RWPE1 (cell line): Measurements from ENCODE around the gene IL4R.

Experiments used
- CTCF ChIA-PET: fragments of 350-600 bp; sonication (Branson Sonifier 250); formaldehyde crosslinking; extraction: SDS; loops from one replicate; lab custom pipeline; 2021; lab: Yijun Ruan, JAX
- POLR2A ChIA-PET: fragments of 400-600 bp; formaldehyde crosslinking; extraction: SDS; loops from one replicate; lab custom pipeline; 2020; ENCODE audit warnings: antibody characterized with exemption; ENCODE audit not compliant: low non-redundant PET; lab: Yijun Ruan, JAX
- DNase-seq: peaks from one replicate; pipeline ENCODE4 v3.0.0; 2012; ENCODE audit warnings: low spot score
- H3K27ac ChIP-seq: fragments of 450-650 bp; 2 replicates; pipeline ENCODE4 v1.5.1; 2017
- CTCF ChIP-seq: fragments of 450-650 bp; conservative IDR thresholded peaks from 2 replicates; pipeline ENCODE4 v1.5.1; 2017; ENCODE audit warnings: low read depth, mild to moderate bottlenecking

The IL4R gene

GRCh38 chr16:27314161-27314723 lies 468 bp downstream of the IL4R start:
- peak overlapping the region; percentile 97 for H3K27ac ChIP-seq
- no peak for TF ChIP-seq CTCF
- ChIA-PET CTCF (interaction anchor here (0.9 kb wide), 1 partner anchor 79 kb away, joined by 3 read pairs; no protein-coding TSS in a partner anchor), POLR2A (no interaction called here)
- peak; percentile 76 for DNase-seq

- ChIA-PET CTCF (interaction anchor here (0.7 to 0.9 kb wide), 2 partner anchors 13 to 80 kb away, joined by 3 read pairs; no protein-coding TSS in a partner anchor), POLR2A (interaction anchor here (1.2 kb wide), 1 partner anchor 71 kb away, joined by 3 read pairs; no protein-coding TSS in a partner anchor)
- no peak for DNase-seq
- no peak for TF ChIP-seq CTCF
- H3K27ac ChIP-seq, result peak overlapping the region; percentile 97
Measured at GRCh38 chr16:27314986-27315332, 1.2 kb downstream of the IL4R start.

DNA sequence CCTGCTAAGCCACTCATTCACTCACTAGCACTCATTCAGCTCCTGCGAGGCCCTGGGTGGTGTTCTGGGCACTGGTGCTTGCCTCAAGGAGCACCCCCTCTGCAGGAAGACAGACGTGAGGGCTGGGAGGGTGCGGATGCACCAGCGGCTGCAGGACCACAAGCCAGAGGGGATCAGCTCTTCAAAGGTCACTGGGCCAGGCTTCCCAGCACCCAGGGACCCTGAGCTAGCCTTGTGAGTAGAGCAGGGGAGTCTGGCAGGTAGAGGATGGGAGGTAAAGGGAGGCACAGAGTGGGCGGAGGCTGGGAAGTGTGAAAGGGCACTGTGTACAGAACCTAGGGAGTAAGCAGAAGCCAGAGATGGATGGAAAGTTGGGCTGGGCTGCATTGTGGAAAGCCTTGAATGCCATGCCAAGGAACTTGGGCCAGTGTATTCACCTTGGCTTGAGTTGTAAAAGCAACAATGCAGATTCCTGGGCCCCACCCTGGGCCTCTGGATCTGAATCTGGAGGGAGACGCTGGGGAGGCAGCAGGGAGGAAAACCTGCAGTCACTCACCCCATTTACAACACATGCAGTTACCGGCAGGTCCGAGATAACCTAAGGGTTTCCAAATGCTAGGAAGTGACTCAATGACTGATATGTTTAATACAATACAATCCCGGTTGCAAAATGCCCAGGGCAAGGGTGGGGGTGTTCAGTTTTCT lies 1.7 kb downstream of the IL4R start:
- TF ChIP-seq CTCF, result no peak
- ChIA-PET CTCF (interaction anchor here (0.7 to 0.9 kb wide), 2 partner anchors 13 to 81 kb away, joined by 3 read pairs; no protein-coding TSS in a partner anchor), POLR2A (interaction anchor here (1.2 kb wide), 1 partner anchor 71 kb away, joined by 3 read pairs; no protein-coding TSS in a partner anchor)
- H3K27ac ChIP-seq, result peak overlapping the region; percentile 97
- peak; percentile 93 for DNase-seq

DNA sequence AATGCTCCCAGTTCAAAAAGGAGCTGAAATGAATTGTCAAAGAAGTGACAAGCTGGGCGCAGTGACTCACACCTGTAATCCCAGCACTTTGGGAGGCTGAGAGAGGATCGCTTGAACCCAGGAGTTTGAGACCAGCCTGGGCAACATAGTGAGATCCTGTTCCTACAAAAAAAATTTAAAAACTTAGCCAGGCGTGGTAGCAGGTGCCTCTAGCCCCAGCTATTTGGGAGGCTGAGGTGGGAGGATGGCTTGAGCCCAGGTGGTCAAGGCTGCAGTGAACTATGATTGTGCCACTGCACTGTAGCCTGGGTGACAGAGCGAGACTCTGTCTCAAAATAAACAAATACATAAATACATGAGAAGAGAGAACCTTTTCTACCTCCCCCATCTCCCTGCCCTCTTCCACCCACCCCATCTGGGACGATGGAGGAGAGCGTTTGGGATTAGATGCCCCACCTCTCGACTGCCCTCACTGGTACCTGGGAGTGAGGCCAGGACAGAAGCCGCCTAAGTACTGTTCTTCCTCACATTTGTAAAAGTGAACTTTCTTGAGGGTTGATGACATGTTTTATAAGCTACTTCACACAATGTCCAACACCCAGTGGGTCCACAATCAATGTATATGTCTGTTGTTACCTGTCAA lies 2.4 kb downstream of the IL4R start:
- POLR2A ChIA-PET, result interaction anchor here (1.2 kb wide), 1 partner anchor 72 kb away, joined by 3 read pairs; no protein-coding TSS in a partner anchor
- no peak for TF ChIP-seq CTCF

GRCh38 chr16:27317320-27317719 lies 3.5 kb downstream of the IL4R start:
- TF ChIP-seq CTCF, result no peak
- POLR2A ChIA-PET, result no interaction called here
- CTCF ChIA-PET, result no interaction called here
- DNase-seq, result peak; percentile 55
- peak overlapping the region; percentile 97 for H3K27ac ChIP-seq

More for the DNA sequence above, 2.4 kb downstream of the IL4R start:
- CTCF ChIA-PET, result interaction anchor here (0.6 kb wide), 2 partner anchors 21 to 52 kb away, joined by 4 to 7 read pairs; no protein-coding TSS in a partner anchor
- peak overlapping the region; percentile 97 for H3K27ac ChIP-seq
- DNase-seq, result no peak

DNA sequence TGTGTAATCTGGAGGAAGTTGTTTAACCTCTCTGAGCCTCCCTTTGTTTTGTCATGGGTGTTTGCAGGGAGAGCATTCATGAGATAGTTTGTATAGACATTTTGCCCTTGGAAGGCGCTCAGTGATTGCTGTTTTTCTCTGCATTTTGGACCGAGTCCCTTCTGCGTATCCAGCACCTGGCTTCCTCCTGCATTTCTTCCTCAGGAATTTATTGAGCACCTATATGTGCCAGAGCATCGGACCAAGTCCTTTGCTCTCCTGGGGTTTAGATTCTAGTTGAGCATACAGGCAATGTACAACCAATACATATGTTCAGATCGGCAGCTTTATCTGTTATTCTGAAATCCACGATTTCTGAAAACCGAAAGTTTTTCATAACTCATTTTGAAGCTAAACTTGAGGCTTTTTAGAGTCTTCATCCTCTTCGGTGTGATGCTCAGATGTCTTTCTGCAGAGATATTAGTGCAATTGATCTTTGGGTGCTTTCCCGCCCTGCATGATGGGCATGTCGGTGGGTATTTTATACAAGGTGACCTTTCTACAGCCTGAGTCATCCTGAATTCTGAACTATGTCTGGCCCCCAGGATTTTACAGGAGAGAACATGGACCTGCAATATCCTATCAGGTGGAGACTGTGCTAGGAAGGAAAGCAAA lies 4.1 kb downstream of the IL4R start:
- H3K27ac ChIP-seq, result peak overlapping the region; percentile 97
- ChIA-PET CTCF (interaction anchor here (0.6 to 0.8 kb wide), 3 partner anchors 11 to 139 kb away, joined by 3 to 6 read pairs (median 3); no protein-coding TSS in a partner anchor), POLR2A (no interaction called here)
- DNase-seq, result no peak
- TF ChIP-seq CTCF, result no peak
